HFF-Myc (cell line): ENCODE results near the gene GOLGA1.

ENCODE experiments used
- DNase-seq: peaks from one replicate; pipeline ENCODE4 v3.0.0-alpha.2; 2011; ENCODE audit warnings: low read depth; ENCODE audit errors: extremely low read depth
- H3K4me3 ChIP-seq: replicated peaks from 2 replicates; pipeline ENCODE4 v1.5.1; 2011; ENCODE audit warnings: low read depth, mild to moderate bottlenecking, control low read depth, low read length
- TF ChIP-seq, protein P1 (sequence below): IDR thresholded peaks from 2 replicates; pipeline ENCODE4 v1.5.1; 2012; ENCODE audit warnings: mild to moderate bottlenecking, low read depth, low read length, control low read depth; ENCODE audit errors: missing control alignments

Gene GOLGA1

DNA sequence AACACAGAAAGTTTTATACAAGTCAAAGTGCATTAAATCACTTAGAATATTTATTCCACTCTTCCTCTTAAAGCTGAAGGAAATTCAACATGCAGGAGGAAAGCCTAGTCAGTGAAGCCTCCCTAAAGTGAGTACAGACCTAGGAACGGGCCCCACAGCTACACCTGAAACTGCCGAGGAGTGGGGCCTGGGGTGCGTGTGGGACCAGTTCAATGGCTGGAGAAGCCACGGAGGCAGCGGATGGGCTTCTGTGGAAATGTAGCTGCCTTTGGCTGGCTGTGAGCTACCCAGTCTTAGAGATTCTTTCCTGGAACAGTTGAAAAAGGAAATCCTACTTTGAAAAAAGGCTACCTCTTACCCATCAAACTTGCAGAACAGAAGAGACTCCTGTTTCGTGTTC, 62.4 kb downstream of the GOLGA1 start:
- no peak for DNase-seq
- TF ChIP-seq, protein P1, sequence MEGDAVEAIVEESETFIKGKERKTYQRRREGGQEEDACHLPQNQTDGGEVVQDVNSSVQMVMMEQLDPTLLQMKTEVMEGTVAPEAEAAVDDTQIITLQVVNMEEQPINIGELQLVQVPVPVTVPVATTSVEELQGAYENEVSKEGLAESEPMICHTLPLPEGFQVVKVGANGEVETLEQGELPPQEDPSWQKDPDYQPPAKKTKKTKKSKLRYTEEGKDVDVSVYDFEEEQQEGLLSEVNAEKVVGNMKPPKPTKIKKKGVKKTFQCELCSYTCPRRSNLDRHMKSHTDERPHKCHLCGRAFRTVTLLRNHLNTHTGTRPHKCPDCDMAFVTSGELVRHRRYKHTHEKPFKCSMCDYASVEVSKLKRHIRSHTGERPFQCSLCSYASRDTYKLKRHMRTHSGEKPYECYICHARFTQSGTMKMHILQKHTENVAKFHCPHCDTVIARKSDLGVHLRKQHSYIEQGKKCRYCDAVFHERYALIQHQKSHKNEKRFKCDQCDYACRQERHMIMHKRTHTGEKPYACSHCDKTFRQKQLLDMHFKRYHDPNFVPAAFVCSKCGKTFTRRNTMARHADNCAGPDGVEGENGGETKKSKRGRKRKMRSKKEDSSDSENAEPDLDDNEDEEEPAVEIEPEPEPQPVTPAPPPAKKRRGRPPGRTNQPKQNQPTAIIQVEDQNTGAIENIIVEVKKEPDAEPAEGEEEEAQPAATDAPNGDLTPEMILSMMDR = no peak
- H3K4me3 ChIP-seq = no peak overlapping the region

DNA sequence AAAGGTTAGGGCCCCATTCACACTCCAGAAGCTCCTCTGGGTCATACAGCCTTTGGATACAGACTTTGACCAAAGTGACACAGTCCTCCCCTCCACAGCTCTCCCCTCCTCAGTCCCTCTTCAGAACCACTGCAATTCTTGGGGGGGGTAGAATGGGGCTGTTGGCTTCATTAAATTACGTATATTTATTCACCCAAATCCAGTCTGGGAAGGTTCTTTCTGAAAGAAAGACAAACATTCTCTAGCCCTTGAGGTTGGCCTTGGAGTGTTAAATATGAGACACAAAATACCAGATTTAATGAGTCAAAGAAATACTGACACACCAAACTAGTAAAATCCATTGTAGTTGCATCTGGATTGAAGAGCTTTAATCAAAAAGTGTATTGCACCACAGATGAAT, 62.9 kb downstream of the GOLGA1 start:
- H3K4me3 ChIP-seq = no peak overlapping the region
- TF ChIP-seq, protein P1 = no peak
- DNase-seq = no peak

- no peak overlapping the region for H3K4me3 ChIP-seq
- TF ChIP-seq, protein P1 = no peak
- no peak for DNase-seq
Measured at GRCh38 chr9:124877021-124877782, 63.7 kb downstream of the GOLGA1 start.

DNA sequence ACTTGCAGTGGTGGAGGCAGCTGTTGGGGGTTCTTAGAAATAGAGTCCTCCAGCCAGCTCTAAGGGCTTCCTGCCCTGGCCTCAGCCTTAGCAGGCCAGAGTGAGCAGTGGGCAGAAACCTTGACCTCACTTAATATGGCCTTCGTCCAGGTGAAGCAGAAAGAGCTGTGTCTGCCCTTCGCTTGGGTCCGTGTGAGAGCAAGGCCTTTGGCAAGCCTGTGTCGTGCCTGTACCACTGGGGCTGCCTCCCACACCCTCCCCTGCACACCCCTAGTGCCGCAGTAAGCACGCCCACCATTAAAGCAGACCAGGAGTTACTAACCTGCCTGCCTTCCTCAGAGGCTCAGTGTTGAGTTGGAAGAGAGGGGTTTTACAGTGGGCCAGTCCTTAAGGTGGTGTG, 65.4 kb downstream of the GOLGA1 start:
- H3K4me3 ChIP-seq = no peak overlapping the region
- no peak for DNase-seq
- TF ChIP-seq, protein P1 = no peak

- TF ChIP-seq, protein P1 = no peak
- H3K4me3 ChIP-seq = no peak overlapping the region
- no peak for DNase-seq
Measured at GRCh38 chr9:124873664-124874063, 67.2 kb downstream of the GOLGA1 start.

- TF ChIP-seq, protein P1 = no peak
- no peak for DNase-seq
- peak overlapping the region; percentile 96 for H3K4me3 ChIP-seq
Measured at GRCh38 chr9:124871156-124871561, 69.7 kb downstream of the GOLGA1 start.

- peak overlapping the region; percentile 96 for H3K4me3 ChIP-seq
- DNase-seq = no peak
- TF ChIP-seq, protein P1 = no peak
Measured at GRCh38 chr9:124870723-124871122, 70.2 kb downstream of the GOLGA1 start.
